Activated naive CD4-positive, alpha-beta T cell treated with anti-CD3 and anti-CD28 coated beads, Interleukin-2, amount 10 ng/mL, durations not matched to agents 7 days and 5 days (primary cell): ENCODE results near the gene SYNGR3.

Experiments used
- CTCF ChIA-PET: fragments of 350-600 bp; sonication (Branson Sonifier 250); formaldehyde crosslinking; loops from one replicate; lab custom pipeline; 2021; ENCODE audit warnings: antibody characterized with exemption; lab: Charles Lee
- DNase-seq: peaks from one replicate; pipeline ENCODE4 v3.0.0-alpha.2; 2020
- H3K27ac Mint-ChIP-seq: one replicate; pipeline ENCODE4 v1.8.0; 2021; ENCODE audit warnings: mild to moderate bottlenecking, moderate library complexity, mixed read lengths
- H3K27me3 Mint-ChIP-seq: one replicate; pipeline ENCODE4 v1.8.0; 2021; ENCODE audit warnings: mild to moderate bottlenecking, mixed read lengths
- H3K36me3 Mint-ChIP-seq: one replicate; pipeline ENCODE4 v1.8.0; 2021; ENCODE audit warnings: mixed read lengths
- H3K4me1 Mint-ChIP-seq: one replicate; pipeline ENCODE4 v1.8.0; 2021; ENCODE audit warnings: mixed read lengths
- H3K4me3 Mint-ChIP-seq: one replicate; pipeline ENCODE4 v1.8.0; 2021; ENCODE audit warnings: mild to moderate bottlenecking, moderate library complexity, mixed read lengths
- H3K9me3 Mint-ChIP-seq: one replicate; pipeline ENCODE4 v1.8.0; 2021; ENCODE audit warnings: mixed read lengths

Gene SYNGR3

DNA sequence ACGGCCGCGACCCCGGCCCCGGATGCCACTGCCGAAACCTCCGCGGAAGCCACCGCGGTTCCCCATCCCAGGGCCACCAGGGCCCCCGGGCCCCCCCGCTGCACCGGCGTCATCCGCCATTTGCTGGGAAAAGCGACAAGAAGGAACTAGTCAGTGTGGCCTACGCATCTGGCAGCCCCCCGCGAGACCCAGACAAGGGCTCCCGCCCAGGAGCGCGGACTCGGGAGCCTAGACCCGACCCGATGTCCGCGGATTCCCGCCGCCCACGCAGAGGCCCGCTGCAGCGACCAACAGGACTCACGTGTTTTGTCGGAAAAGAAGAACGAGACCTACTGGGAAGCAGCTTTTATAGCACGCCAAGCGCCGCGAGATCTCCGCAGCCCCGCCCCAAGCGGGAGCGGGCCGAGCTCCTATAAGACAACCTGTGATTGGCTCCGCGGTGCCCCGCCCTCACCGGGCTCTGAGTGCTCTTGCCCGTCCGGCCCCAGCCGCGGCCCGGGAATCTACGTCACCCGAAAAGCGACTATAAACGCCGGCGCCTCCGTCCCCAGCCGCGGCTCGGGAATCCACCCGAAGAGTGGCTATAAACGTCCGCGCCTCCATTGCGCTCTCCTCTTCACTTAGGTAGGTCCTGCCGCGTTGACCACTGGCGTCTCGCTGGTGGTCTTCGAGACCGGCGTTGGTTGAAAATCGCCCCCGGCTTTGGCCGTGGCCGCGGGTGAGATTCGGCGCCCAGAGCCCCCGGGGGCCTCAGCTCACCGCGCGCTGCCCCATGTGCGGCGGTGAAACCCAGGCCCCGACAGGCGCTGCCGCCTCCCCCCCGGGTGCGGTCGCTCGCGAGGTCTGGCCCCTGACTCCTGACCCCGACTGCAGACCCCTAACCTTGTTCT is 25.0 kb upstream of the SYNGR3 start, which contains the start of gene RPS2:
Gene RPS2 (minus strand): TSS at position 321 of the 890 bp plus-strand sequence. CDS start 201 bp downstream, at position 120.
- CTCF ChIA-PET: interaction anchor here (1.2 to 1.5 kb wide), 2 partner anchors 23 to 39 kb away, joined by 3 to 4 read pairs; no protein-coding TSS in a partner anchor
- H3K36me3 Mint-ChIP-seq: peaks cover 32% of the 10 kb centered on the region
- no peaks in the 10 kb centered on the region for H3K9me3 Mint-ChIP-seq
- H3K4me3 Mint-ChIP-seq: peak within 1 kb of the TSS; percentile 92
- no peaks in the 10 kb centered on the region for H3K27me3 Mint-ChIP-seq
- H3K27ac Mint-ChIP-seq: peak within 1 kb of the TSS; percentile 96
- peaks cover 49% of the 10 kb centered on the region for H3K4me1 Mint-ChIP-seq
- peak; percentile 99 for DNase-seq

DNA sequence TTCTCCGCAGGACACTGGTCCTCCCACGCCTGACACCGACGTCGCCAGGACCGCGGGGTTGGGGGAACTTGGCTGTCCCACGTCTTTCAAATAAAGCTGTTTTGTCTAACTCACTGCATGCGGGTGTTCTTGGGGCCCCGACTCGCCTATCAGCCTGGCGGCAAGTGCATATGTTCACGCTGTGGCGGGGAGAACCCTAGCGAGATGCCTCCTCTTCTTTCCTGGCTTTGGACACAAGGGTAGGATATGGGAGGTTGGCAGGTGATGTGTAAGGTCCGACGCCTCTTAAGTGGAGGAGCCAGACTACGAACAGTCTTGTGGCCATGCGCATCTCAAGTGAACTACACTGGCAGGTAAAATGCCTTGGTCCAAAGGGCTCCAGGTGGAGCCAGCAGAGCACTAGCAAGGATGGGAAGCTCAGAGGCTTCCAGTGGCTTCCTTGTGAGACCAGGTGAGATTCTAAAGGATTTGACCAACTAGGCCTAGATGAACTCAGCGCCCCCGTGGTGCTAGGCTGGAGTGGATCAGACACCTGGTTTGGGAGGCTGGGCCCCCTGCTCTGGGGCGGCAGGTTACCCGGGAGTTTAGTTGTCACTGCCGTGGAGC is 24.3 kb upstream of the SYNGR3 start:
- peaks cover 48% of the 10 kb centered on the region for H3K4me1 Mint-ChIP-seq
- peaks cover 32% of the 10 kb centered on the region for H3K36me3 Mint-ChIP-seq
- H3K4me3 Mint-ChIP-seq: peak overlapping the region; percentile 92
- H3K27me3 Mint-ChIP-seq: no peaks in the 10 kb centered on the region
- CTCF ChIA-PET: interaction anchor here (0.5 to 1.5 kb wide), 2 partner anchors 39 to 1159 kb away, joined by 3 to 4 read pairs; no protein-coding TSS in a partner anchor
- no peaks in the 10 kb centered on the region for H3K9me3 Mint-ChIP-seq
- peak overlapping the region; percentile 96 for H3K27ac Mint-ChIP-seq
- no peak for DNase-seq

DNA sequence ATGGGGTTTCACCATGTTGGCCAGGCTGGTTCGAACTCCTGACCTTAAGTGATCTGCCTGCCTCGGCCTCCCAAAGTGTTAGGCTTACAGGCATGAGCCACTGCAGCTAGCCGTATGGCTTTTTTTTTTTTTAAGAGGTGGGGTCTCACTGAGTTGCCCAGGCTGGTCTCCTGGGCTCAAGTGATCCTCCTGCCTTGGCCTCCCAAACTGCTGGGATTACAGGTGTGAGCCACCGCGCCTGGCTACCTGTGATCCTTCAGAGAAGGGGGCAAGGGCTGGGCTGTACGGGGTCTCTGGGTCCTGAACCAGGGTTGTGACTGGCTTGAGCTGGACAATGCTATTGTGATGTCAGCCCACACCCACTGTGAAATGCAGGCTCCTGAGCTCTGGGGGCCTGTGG is 23.3 kb upstream of the SYNGR3 start, which contains the start of gene RNF151:
Gene RNF151 (plus strand): TSS at position 397 of the 400 bp plus-strand sequence. CDS start 26 bp downstream, outside the sequence.
- no peak for DNase-seq
- Mint-ChIP-seq H3K9me3 (no peaks in the 10 kb centered on the region), H3K27ac (peak within 1 kb of the TSS; percentile 96), H3K4me1 (peaks cover 49% of the 10 kb centered on the region), H3K4me3 (peak within 1 kb of the TSS; percentile 92), H3K36me3 (peaks cover 27% of the 10 kb centered on the region), H3K27me3 (no peaks in the 10 kb centered on the region)
- CTCF ChIA-PET: no interaction called here

- peak overlapping the region; percentile 4 for H3K27ac Mint-ChIP-seq
- no peaks in the 10 kb centered on the region for H3K27me3 Mint-ChIP-seq
- DNase-seq: no peak
- CTCF ChIA-PET: no interaction called here
- H3K4me3 Mint-ChIP-seq: no peak overlapping the region
- H3K4me1 Mint-ChIP-seq: peaks cover 47% of the 10 kb centered on the region
- H3K9me3 Mint-ChIP-seq: no peaks in the 10 kb centered on the region
- peaks cover 16% of the 10 kb centered on the region for H3K36me3 Mint-ChIP-seq
Measured at GRCh38 chr16:1968146-1968953, 21.4 kb upstream of the SYNGR3 start.

DNA sequence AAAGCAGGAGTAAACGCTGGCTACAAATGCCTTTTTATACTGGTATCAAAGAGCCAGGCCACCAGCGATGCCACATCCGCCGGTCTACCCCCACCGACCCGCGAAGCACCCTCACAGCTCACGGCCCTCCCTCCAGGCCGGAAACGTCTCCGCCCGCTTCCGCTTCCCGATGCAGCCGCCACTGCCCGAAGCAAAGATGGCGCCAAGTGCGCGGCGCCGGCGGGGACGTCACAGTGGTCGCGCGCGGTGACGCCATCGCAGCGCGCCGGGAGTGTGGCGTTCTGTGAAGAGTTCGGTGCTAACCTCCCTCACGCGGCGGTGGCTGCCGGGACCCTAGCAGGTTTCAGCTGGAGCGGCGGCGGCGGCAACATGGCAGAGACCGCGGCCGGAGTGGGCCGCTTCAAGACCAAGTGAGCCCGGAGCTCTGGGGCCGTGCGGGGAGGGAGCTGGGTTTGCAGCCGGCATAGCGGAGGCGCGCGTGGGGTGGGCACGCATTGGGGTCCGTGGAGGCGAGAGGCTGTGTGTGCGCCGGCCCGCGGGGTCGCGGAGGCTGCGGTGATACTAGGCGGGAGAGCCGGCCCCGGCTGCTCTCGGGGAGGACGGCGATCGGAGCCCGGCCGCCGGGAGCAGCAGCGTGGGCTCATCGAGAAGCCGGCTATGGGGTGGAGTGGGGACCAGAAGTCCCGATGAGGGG is 17.8 kb upstream of the SYNGR3 start, which contains the start of gene TBL3:
Gene TBL3 (plus strand): TSS at position 258 of the 694 bp plus-strand sequence. CDS start 112 bp downstream, at position 370.
- peak within 1 kb of the TSS; percentile 100 for H3K27ac Mint-ChIP-seq
- peaks cover 41% of the 10 kb centered on the region for H3K4me1 Mint-ChIP-seq
- CTCF ChIA-PET: interaction anchor here (1.0 to 1.4 kb wide), 3 partner anchors 11 to 13 kb away, joined by 3 to 5 read pairs (median 4); partner anchors contain the start of genes GFER and NDUFB10
- DNase-seq: peak; percentile 97
- no peaks in the 10 kb centered on the region for H3K27me3 Mint-ChIP-seq
- peak within 1 kb of the TSS; percentile 83 for H3K4me3 Mint-ChIP-seq
- no peaks in the 10 kb centered on the region for H3K9me3 Mint-ChIP-seq
- H3K36me3 Mint-ChIP-seq: peaks cover 14% of the 10 kb centered on the region

DNA sequence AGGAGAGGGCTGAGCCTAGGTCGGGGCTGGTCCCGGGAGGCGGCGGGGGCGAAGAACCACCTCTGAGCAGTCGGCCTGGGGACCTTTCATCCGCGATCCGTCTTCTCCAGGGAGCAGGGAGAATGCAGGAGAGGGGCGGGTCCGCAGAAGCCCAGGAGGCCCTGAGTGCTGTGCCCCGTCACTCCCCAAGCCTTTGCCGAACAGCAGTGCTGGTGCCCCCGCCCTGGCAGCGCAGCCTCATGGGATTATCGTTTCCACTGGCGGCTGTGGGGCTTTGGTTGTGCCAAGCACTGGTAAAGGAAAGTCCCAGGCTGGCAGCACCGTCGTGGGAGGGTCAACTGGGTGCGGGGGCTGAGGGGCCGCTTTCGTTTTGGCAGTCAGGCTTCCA is 17.3 kb upstream of the SYNGR3 start:
- peak overlapping the region; percentile 83 for H3K4me3 Mint-ChIP-seq
- peaks cover 15% of the 10 kb centered on the region for H3K36me3 Mint-ChIP-seq
- peaks cover 2% of the 10 kb centered on the region for H3K27me3 Mint-ChIP-seq
- peak overlapping the region; percentile 100 for H3K27ac Mint-ChIP-seq
- peaks cover 40% of the 10 kb centered on the region for H3K4me1 Mint-ChIP-seq
- CTCF ChIA-PET: interaction anchor here (1.4 kb wide), 1 partner anchor 12 kb away, joined by 5 read pairs; the partner anchor contains the start of gene GFER
- DNase-seq: peak; percentile 45
- no peaks in the 10 kb centered on the region for H3K9me3 Mint-ChIP-seq

- DNase-seq: no peak
- Mint-ChIP-seq H3K4me3 (peak overlapping the region; percentile 38), H3K4me1 (peaks cover 37% of the 10 kb centered on the region), H3K36me3 (peaks cover 17% of the 10 kb centered on the region), H3K9me3 (no peaks in the 10 kb centered on the region), H3K27me3 (peaks cover 7% of the 10 kb centered on the region), H3K27ac (no peak overlapping the region)
- CTCF ChIA-PET: no interaction called here
Measured at GRCh38 chr16:1973461-1974156, 16.2 kb upstream of the SYNGR3 start.

DNA sequence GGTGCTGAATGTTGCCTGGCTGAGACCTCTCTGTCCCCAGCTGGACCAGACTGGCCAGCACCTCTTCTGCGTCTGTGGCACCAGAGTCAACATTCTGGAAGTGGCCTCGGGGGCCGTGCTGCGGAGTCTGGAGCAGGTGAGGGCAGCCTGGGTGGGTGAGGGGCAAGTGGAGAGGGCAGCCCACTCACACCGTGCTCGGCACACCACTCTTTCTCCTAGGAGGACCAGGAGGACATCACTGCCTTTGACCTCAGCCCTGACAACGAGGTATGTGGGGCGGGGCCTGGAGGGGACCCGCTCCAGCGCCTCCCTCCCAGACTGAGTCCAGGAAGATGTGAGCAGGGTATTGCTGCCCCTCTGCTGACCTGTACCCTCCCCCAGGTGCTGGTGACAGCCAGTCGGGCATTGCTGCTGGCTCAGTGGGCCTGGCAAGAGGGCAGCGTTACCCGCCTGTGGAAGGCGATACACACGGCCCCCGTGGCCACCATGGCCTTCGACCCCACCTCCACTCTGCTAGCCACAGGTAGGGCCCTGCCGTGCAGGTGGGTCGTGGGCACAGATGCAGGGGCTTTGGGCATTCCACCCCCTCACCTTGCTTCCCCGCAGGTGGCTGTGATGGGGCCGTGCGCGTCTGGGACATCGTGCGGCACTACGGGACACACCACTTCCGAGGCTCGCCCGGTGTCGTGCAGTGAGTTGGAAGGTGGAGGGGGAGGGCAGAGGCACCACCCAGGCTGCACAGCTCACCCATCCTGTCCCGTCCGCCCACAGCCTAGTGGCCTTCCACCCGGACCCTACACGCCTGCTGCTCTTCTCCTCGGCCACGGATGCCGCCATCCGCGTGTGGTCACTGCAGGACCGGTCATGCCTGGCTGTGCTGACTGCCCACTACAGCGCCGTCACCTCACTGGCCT is 15.4 kb upstream of the SYNGR3 start:
- CTCF ChIA-PET: no interaction called here
- H3K27ac Mint-ChIP-seq: no peak overlapping the region
- no peak for DNase-seq
- peaks cover 9% of the 10 kb centered on the region for H3K27me3 Mint-ChIP-seq
- no peak overlapping the region for H3K4me3 Mint-ChIP-seq
- peaks cover 17% of the 10 kb centered on the region for H3K36me3 Mint-ChIP-seq
- H3K9me3 Mint-ChIP-seq: no peaks in the 10 kb centered on the region
- peaks cover 37% of the 10 kb centered on the region for H3K4me1 Mint-ChIP-seq

- CTCF ChIA-PET: no interaction called here
- DNase-seq: no peak
- Mint-ChIP-seq H3K4me1 (peaks cover 32% of the 10 kb centered on the region), H3K4me3 (no peak overlapping the region), H3K27me3 (peaks cover 21% of the 10 kb centered on the region), H3K36me3 (peaks cover 17% of the 10 kb centered on the region), H3K9me3 (no peaks in the 10 kb centered on the region), H3K27ac (no peak overlapping the region)
Measured at GRCh38 chr16:1975432-1976215, 14.1 kb upstream of the SYNGR3 start.

DNA sequence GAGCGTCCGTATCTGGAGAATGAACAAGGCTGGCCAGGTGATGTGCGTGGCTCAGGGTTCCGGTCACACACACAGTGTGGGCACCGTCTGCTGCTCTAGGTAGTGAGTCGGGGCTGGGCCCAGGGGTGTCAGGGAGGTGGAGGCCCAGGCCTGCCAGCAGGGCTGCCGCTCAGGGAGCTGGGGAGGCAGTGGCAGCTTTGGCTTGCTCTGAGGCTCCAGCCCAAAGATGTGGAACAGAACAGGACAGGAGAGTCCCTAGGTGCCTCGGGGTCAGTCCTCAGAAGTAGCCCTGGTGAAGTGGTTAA is 13.6 kb upstream of the SYNGR3 start:
- H3K4me3 Mint-ChIP-seq: no peak overlapping the region
- CTCF ChIA-PET: no interaction called here
- no peak for DNase-seq
- peaks cover 17% of the 10 kb centered on the region for H3K36me3 Mint-ChIP-seq
- H3K27ac Mint-ChIP-seq: no peak overlapping the region
- peaks cover 26% of the 10 kb centered on the region for H3K4me1 Mint-ChIP-seq
- H3K9me3 Mint-ChIP-seq: no peaks in the 10 kb centered on the region
- peaks cover 27% of the 10 kb centered on the region for H3K27me3 Mint-ChIP-seq

- Mint-ChIP-seq H3K4me1 (peaks cover 19% of the 10 kb centered on the region), H3K27ac (no peak overlapping the region), H3K4me3 (no peak overlapping the region), H3K27me3 (peaks cover 37% of the 10 kb centered on the region), H3K36me3 (peaks cover 13% of the 10 kb centered on the region), H3K9me3 (no peaks in the 10 kb centered on the region)
- no peak for DNase-seq
- CTCF ChIA-PET: no interaction called here
Measured at GRCh38 chr16:1976951-1977874, 12.6 kb upstream of the SYNGR3 start.
